Activated naive CD8-positive, alpha-beta T cell (primary cell): Measurements from ENCODE around the gene TTR.

ENCODE experiments used
- H3K27ac Mint-ChIP-seq: one replicate; pipeline ENCODE4 v1.8.0; 2021; ENCODE audit warnings: mixed read lengths
- H3K27me3 Mint-ChIP-seq: one replicate; pipeline ENCODE4 v1.8.0; 2021; ENCODE audit warnings: mixed read lengths
- H3K36me3 Mint-ChIP-seq: one replicate; pipeline ENCODE4 v1.8.0; 2021; ENCODE audit warnings: mixed read lengths
- H3K4me1 Mint-ChIP-seq: one replicate; pipeline ENCODE4 v1.8.0; 2021; ENCODE audit warnings: low read depth, mixed read lengths
- H3K4me3 Mint-ChIP-seq: one replicate; pipeline ENCODE4 v1.8.0; 2021; ENCODE audit warnings: mild to moderate bottlenecking, mixed read lengths
- H3K9me3 Mint-ChIP-seq: one replicate; pipeline ENCODE4 v1.8.0; 2021; ENCODE audit warnings: low read depth, mixed read lengths

TTR gene

GRCh38 chr18:31592506-31593157 lies 955 bp downstream of the TTR start:
- Mint-ChIP-seq H3K27me3 (no peaks in the 10 kb centered on the region), H3K27ac (no peak overlapping the region), H3K36me3 (no peaks in the 10 kb centered on the region)

DNA sequence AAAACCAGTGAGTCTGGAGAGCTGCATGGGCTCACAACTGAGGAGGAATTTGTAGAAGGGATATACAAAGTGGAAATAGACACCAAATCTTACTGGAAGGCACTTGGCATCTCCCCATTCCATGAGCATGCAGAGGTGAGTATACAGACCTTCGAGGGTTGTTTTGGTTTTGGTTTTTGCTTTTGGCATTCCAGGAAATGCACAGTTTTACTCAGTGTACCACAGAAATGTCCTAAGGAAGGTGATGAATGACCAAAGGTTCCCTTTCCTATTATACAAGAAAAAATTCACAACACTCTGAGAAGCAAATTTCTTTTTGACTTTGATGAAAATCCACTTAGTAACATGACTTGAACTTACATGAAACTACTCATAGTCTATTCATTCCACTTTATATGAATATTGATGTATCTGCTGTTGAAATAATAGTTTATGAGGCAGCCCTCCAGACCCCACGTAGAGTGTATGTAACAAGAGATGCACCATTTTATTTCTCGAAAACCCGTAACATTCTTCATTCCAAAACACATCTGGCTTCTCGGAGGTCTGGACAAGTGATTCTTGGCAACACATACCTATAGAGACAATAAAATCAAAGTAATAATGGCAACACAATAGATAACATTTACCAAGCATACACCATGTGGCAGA lies 3.6 kb downstream of the TTR start:
- no peak overlapping the region for H3K27ac Mint-ChIP-seq
- H3K9me3 Mint-ChIP-seq: no peaks in the 10 kb centered on the region
- no peaks in the 10 kb centered on the region for H3K4me1 Mint-ChIP-seq
- no peak overlapping the region for H3K4me3 Mint-ChIP-seq
- H3K36me3 Mint-ChIP-seq: no peaks in the 10 kb centered on the region
- no peaks in the 10 kb centered on the region for H3K27me3 Mint-ChIP-seq

More at GRCh38 chr18:31592506-31593157, 955 bp downstream of the TTR start:
- Mint-ChIP-seq H3K9me3 (no peaks in the 10 kb centered on the region), H3K4me3 (no peak overlapping the region), H3K4me1 (no peaks in the 10 kb centered on the region)

- Mint-ChIP-seq H3K27ac (no peak overlapping the region), H3K4me1 (no peaks in the 10 kb centered on the region), H3K27me3 (no peaks in the 10 kb centered on the region), H3K4me3 (no peak overlapping the region), H3K9me3 (no peaks in the 10 kb centered on the region), H3K36me3 (no peaks in the 10 kb centered on the region)
Observed at GRCh38 chr18:31596081-31596872, 4.6 kb downstream of the TTR start.

DNA sequence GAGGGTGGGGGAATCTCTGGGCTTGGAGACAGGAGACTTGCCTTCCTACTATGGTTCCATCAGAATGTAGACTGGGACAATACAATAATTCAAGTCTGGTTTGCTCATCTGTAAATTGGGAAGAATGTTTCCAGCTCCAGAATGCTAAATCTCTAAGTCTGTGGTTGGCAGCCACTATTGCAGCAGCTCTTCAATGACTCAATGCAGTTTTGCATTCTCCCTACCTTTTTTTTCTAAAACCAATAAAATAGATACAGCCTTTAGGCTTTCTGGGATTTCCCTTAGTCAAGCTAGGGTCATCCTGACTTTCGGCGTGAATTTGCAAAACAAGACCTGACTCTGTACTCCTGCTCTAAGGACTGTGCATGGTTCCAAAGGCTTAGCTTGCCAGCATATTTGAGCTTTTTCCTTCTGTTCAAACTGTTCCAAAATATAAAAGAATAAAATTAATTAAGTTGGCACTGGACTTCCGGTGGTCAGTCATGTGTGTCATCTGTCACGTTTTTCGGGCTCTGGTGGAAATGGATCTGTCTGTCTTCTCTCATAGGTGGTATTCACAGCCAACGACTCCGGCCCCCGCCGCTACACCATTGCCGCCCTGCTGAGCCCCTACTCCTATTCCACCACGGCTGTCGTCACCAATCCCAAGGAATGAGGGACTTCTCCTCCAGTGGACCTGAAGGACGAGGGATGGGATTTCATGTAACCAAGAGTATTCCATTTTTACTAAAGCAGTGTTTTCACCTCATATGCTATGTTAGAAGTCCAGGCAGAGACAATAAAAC lies 6.5 kb downstream of the TTR start:
- H3K4me1 Mint-ChIP-seq: no peaks in the 10 kb centered on the region
- H3K36me3 Mint-ChIP-seq: no peaks in the 10 kb centered on the region
- H3K4me3 Mint-ChIP-seq: no peak overlapping the region
- no peaks in the 10 kb centered on the region for H3K9me3 Mint-ChIP-seq
- H3K27ac Mint-ChIP-seq: no peak overlapping the region
- no peaks in the 10 kb centered on the region for H3K27me3 Mint-ChIP-seq

- no peaks in the 10 kb centered on the region for H3K9me3 Mint-ChIP-seq
- no peak overlapping the region for H3K27ac Mint-ChIP-seq
- H3K27me3 Mint-ChIP-seq: peaks cover 4% of the 10 kb centered on the region
- H3K36me3 Mint-ChIP-seq: no peaks in the 10 kb centered on the region
- no peaks in the 10 kb centered on the region for H3K4me1 Mint-ChIP-seq
- H3K4me3 Mint-ChIP-seq: no peak overlapping the region
Observed at GRCh38 chr18:31603315-31603714, 11.6 kb downstream of the TTR start.

- H3K9me3 Mint-ChIP-seq: no peaks in the 10 kb centered on the region
Observed at GRCh38 chr18:31606265-31606664, 14.6 kb downstream of the TTR start.

DNA sequence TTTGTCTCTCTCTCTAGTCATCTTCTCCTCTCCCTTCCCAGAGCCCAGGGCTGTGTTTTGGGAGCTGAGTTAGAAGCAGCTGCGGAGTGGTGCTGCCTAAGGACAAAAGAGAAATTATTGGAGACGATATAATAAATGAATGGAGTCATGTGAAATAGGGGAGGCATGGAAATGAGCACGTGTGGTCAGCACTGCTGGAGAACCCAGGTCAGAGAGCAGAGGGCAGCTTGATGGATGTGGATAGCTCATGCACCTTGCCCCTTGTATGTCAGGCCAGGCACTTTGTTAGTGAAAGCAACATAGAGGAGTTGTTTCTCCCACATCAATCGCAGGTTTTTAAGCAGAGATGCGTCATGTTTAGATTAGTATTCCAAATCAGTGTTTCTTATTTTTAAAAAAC lies 15.7 kb downstream of the TTR start:
- peaks cover 4% of the 10 kb centered on the region for H3K27me3 Mint-ChIP-seq
- H3K27ac Mint-ChIP-seq: no peak overlapping the region
- H3K9me3 Mint-ChIP-seq: no peaks in the 10 kb centered on the region
- no peak overlapping the region for H3K4me3 Mint-ChIP-seq
- no peaks in the 10 kb centered on the region for H3K36me3 Mint-ChIP-seq
- no peaks in the 10 kb centered on the region for H3K4me1 Mint-ChIP-seq

More at GRCh38 chr18:31606265-31606664, 14.6 kb downstream of the TTR start:
- Mint-ChIP-seq H3K36me3 (no peaks in the 10 kb centered on the region), H3K4me1 (no peaks in the 10 kb centered on the region), H3K27ac (no peak overlapping the region), H3K4me3 (no peak overlapping the region), H3K27me3 (peaks cover 4% of the 10 kb centered on the region)

DNA sequence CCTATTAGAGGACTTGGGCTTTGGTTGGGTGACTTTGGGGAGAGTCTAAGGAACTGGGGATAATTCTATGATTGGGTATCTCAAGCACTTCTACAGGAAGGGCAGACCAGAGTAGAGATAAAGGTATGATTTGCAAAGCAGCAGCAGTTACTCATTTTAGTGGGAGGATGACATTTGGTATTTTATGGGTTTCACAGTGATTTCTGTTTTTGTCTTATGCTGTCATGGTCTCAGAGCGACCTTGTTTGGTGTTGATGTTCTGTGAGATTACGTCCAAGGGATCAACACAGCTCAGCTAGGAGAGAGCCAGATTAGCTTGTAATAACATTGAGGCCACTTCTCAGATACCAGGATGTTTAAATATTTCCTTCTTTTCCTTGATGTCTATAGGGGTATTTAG lies 18.2 kb downstream of the TTR start:
- Mint-ChIP-seq H3K27ac (no peak overlapping the region), H3K36me3 (no peaks in the 10 kb centered on the region), H3K27me3 (no peaks in the 10 kb centered on the region), H3K4me3 (no peak overlapping the region), H3K9me3 (no peaks in the 10 kb centered on the region), H3K4me1 (no peaks in the 10 kb centered on the region)

DNA sequence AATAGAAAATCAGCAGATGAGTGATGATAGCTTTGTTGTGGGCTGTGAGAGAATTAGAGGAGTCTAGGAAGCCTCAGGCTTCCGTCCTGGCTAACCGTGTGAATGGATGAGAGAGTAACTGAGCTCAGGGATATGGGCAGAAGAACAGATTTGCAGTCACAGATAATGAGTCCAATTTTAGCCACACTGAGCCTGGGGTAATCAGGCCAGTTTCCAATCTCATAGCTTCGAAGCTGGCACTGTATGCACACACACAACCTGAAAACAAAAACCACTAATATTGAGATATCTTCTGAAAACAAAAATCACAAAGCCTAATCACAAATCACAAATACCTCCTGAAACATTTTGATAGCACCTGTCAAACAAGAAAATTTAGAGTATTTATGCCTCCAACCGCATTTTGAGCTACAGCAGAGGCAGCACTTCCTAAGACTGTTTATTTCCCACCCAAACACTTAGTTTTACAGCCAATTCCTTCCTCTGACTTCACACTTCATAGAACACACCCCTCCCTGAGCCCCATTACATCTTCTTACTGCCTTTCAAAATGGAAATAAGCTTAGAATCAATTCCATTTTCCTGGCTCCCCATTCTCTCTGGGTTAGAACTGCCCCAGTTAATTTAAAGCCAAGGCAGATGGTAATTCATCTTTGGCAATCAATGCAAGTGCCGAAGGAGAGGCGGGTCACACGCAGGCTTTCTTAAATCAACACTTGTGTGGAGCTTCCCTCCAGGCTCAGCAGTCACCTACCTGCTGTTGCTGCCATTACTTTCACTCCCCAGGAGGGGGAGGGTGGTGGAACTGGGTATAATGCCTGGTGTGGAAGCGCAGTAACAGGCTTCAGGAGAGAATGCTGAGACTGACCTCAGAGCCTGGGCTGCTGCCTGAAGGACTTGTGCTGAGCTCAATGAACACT lies 18.9 kb downstream of the TTR start:
- no peaks in the 10 kb centered on the region for H3K4me1 Mint-ChIP-seq
- H3K36me3 Mint-ChIP-seq: no peaks in the 10 kb centered on the region
- H3K4me3 Mint-ChIP-seq: no peak overlapping the region
- no peaks in the 10 kb centered on the region for H3K9me3 Mint-ChIP-seq
- H3K27ac Mint-ChIP-seq: no peak overlapping the region
- H3K27me3 Mint-ChIP-seq: no peaks in the 10 kb centered on the region

DNA sequence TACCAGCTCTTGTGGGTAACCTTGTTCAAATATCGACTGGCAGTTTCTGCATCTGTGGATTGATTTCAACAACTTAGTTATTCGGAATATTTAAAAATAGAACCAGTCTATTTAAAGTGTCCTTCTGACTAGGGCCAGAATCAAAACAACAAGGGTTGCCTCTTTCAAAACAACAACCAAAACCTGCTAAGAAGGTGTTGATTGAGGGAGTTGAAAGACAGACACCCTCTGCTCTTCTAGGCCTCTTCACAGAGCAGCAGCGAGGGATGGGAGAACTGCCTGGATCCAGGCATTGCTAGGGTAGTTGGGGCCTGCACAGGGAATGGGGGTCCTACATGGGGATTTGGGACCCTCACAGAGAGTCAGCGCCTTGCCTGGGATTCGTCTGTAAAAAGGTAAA lies 19.8 kb downstream of the TTR start:
- Mint-ChIP-seq H3K27me3 (no peaks in the 10 kb centered on the region), H3K27ac (no peak overlapping the region), H3K36me3 (no peaks in the 10 kb centered on the region), H3K4me3 (no peak overlapping the region), H3K4me1 (no peaks in the 10 kb centered on the region), H3K9me3 (no peaks in the 10 kb centered on the region)

DNA sequence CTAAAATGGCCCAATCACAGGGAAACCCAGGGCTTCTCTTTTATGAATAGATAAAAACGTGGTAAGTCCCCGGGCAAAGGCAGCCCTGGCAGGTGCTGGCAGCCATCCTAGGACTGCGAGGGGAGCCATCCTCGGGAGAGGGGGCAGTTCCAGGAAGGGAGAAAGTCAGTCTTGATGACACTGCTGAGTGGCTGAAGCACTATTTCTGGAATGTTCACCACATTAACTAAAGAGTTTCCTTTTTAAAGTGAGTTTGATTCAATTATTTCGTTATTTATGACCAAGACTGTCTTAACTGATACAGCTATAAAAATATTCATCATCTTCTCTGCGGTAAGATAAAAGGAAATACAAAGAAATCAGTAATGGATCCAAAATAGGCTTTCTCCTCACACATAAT lies 20.4 kb downstream of the TTR start:
- peaks cover 2% of the 10 kb centered on the region for H3K27me3 Mint-ChIP-seq
- no peaks in the 10 kb centered on the region for H3K36me3 Mint-ChIP-seq
- H3K4me1 Mint-ChIP-seq: no peaks in the 10 kb centered on the region
- no peaks in the 10 kb centered on the region for H3K9me3 Mint-ChIP-seq
- H3K27ac Mint-ChIP-seq: no peak overlapping the region
- no peak overlapping the region for H3K4me3 Mint-ChIP-seq

DNA sequence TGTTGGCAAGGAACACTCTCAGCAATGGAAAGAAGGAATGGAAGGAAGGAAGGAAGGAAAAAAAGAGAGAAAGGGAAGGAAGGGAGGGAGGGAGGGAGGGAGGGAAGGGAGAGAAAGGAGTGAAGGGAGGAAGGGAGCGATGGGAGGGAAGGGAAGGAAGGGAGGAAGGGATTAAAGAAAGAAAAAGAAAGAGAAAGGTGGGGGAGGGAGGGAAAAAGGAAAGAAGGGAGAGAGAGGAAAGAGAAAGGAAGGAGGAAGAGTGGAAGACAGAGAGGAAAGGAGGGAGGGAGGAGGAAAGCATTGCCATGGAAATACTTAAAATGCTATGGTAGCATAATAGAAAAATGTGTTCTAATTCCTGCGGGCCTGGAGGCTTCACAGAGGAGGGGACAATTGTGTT lies 22.4 kb downstream of the TTR start:
- no peak overlapping the region for H3K27ac Mint-ChIP-seq
- no peaks in the 10 kb centered on the region for H3K4me1 Mint-ChIP-seq

GRCh38 chr18:31616586-31616985 lies 24.9 kb downstream of the TTR start:
- Mint-ChIP-seq H3K4me3 (no peak overlapping the region), H3K27me3 (peaks cover 14% of the 10 kb centered on the region), H3K9me3 (no peaks in the 10 kb centered on the region), H3K27ac (no peak overlapping the region), H3K4me1 (no peaks in the 10 kb centered on the region), H3K36me3 (no peaks in the 10 kb centered on the region)

More for the DNA sequence above, 22.4 kb downstream of the TTR start:
- Mint-ChIP-seq H3K9me3 (no peaks in the 10 kb centered on the region), H3K36me3 (no peaks in the 10 kb centered on the region), H3K27me3 (peaks cover 8% of the 10 kb centered on the region), H3K4me3 (no peak overlapping the region)
